Measurements from ENCODE around the gene KCNG2. TPM values are rescaled to one million over a fixed set of nuclear protein-coding genes. Genes with fewer than 3 reads are reported as not detected.
"Not testable (repeated sequence)": the region's sequence is repeated elsewhere in the genome, so short reads cannot be mapped to it uniquely, and the experiment has no call there.

Gene KCNG2
- total RNA-seq, 3 donors from 2014 or later (not counting 1 experiment from before 2014, with no cell fraction given) = not detected

DNA sequence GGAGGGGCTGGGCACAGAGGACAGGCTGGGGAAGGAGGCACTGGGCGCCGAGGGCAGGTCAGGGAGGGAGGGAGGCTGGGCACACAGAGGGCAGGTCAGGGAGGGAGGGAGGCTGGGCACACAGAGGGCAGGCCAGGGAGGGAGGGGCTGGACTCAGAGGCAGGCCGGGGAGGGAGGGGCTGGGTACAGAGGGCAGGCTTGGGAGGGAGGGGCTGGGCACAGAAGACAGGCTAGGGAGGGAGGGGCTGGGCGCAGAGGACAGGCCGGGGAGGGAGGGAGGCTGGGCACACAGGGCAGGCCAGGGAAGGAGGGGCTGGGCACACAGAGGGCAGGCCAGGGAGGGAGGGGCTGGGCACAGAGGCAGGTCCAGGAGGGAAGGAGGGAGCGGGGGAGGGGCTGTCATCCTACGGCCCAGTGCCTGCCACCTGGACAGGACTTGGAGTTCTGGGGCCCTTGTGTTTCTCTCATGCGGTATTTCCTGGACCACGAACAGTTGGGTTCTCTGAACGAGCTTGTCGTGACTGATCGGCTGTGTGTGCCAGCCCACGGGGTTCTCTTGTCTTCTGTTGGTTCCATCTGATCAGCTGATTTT is 46.7 kb upstream of the KCNG2 start:
- ATAC-seq (no peak), DNase-seq (no peak)
- peaks cover 35% of the 10 kb centered on the region for H3K36me3 ChIP-seq (ENCODE audit: control insufficient read depth, insufficient read depth, low read length)
- Mint-ChIP-seq H3K27me3 (ENCODE audit: low read depth in 2 of 2) (no peaks in the 10 kb centered on the region), H3K36me3 (no peaks in the 10 kb centered on the region), H3K4me1 (peaks cover 16 to 19% of the 10 kb centered on the region in 2 donors), H3K9me3 (no peaks in the 10 kb centered on the region), H3K27ac (no peak overlapping the region), H3K4me3 (no peak overlapping the region)
- intact Hi-C loops (cut with micrococcal nuclease) = no loop called here
- no peaks in the 10 kb centered on the region for H3K27me3 ChIP-seq (ENCODE audit: control insufficient read depth, insufficient read depth, low read length)
- 88% methylated on average over 13 of the region's 13 CpGs for WGBS (ENCODE audit: insufficient coverage)
- TF ChIP-seq, protein P1, sequence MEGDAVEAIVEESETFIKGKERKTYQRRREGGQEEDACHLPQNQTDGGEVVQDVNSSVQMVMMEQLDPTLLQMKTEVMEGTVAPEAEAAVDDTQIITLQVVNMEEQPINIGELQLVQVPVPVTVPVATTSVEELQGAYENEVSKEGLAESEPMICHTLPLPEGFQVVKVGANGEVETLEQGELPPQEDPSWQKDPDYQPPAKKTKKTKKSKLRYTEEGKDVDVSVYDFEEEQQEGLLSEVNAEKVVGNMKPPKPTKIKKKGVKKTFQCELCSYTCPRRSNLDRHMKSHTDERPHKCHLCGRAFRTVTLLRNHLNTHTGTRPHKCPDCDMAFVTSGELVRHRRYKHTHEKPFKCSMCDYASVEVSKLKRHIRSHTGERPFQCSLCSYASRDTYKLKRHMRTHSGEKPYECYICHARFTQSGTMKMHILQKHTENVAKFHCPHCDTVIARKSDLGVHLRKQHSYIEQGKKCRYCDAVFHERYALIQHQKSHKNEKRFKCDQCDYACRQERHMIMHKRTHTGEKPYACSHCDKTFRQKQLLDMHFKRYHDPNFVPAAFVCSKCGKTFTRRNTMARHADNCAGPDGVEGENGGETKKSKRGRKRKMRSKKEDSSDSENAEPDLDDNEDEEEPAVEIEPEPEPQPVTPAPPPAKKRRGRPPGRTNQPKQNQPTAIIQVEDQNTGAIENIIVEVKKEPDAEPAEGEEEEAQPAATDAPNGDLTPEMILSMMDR (IDR thresholded peaks at IDR 0.05) = no peak
- no peak overlapping the region for H3K27ac ChIP-seq (ENCODE audit: low read length)
- H3K9me3 ChIP-seq (ENCODE audit: control insufficient read depth, insufficient read depth, low read length) = no peaks in the 10 kb centered on the region
- H3K4me1 ChIP-seq (ENCODE audit: control insufficient read depth, insufficient read depth, low read length) = no peaks in the 10 kb centered on the region
- H3K4me3 ChIP-seq (ENCODE audit: low read length) = no peak overlapping the region

DNA sequence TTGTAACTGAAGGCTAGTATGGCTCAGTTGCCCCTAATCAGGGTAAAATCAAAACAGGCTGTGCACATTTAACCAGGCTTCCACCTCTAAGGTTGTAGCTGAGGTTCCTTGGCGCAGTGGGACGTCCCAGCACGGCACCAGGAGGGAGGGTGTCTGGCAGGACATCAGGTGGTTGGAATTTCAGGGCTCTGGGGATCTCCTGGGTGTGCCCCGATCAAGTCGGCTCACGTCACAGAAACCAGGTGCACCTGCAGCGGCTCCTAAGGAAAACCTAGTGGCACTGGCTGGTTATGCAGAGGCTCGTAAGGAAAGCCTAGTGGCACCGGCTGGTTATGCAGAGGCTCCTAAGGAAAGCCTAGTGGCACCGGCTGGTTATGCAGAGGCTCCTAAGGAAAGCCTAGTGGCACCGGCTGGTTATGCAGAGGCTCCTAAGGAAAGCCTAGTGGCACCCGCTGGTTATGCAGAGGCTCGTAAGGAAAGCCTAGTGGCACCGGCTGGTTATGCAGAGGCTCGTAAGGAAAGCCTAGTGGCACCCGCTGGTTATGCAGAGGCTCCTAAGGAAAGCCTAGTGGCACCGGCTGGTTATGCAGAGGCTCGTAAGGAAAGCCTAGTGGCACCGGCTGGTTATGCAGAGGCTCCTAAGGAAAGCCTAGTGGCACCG is 45.7 kb upstream of the KCNG2 start:
- peaks cover 32% of the 10 kb centered on the region for H3K36me3 ChIP-seq (ENCODE audit: control insufficient read depth, insufficient read depth, low read length)
- WGBS (ENCODE audit: insufficient coverage) = 98% methylated on average over 15 of the region's 20 CpGs

DNA sequence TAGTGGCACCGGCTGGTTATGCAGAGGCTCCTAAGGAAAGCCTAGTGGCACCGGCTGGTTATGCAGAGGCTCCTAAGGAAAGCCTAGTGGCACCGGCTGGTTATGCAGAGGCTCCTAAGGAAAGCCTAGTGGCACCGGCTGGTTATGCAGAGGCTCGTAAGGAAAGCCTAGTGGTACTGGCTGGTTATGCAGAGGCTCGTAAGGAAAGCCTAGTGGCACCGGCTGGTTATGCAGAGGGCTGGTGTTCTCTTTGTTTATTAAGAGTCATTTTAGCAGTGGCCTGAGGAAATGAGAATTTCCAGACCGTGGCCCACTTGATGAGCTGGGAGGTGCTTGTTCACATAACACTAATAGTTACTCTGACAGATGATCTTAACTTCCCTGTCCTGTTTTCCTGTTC is 44.8 kb upstream of the KCNG2 start:
- H3K4me1 Mint-ChIP-seq = peaks cover 16 to 19% of the 10 kb centered on the region in 2 donors
- ATAC-seq; H3K27me3 Mint-ChIP-seq (ENCODE audit: low read depth in 2 of 2); H3K9me3 Mint-ChIP-seq; H3K27ac ChIP-seq (ENCODE audit: low read length); DNase-seq; H3K36me3 Mint-ChIP-seq; H3K4me1 ChIP-seq (ENCODE audit: control insufficient read depth, insufficient read depth, low read length); H3K4me3 Mint-ChIP-seq; intact Hi-C loops (cut with micrococcal nuclease); H3K27me3 ChIP-seq (ENCODE audit: control insufficient read depth, insufficient read depth, low read length); H3K4me3 ChIP-seq (ENCODE audit: low read length); H3K9me3 ChIP-seq (ENCODE audit: control insufficient read depth, insufficient read depth, low read length): not testable (repeated sequence)
- H3K27ac Mint-ChIP-seq = peak overlapping the region in 1 of 2 donors; percentile 23
- 91% methylated on average over 4 of the region's 8 CpGs for WGBS (ENCODE audit: insufficient coverage)
- H3K36me3 ChIP-seq (ENCODE audit: control insufficient read depth, insufficient read depth, low read length) = peaks cover 30% of the 10 kb centered on the region

More for the DNA sequence above, 45.7 kb upstream of the KCNG2 start:
- H3K4me1 Mint-ChIP-seq = peaks cover 16 to 19% of the 10 kb centered on the region in 2 donors
- H3K27me3 Mint-ChIP-seq (ENCODE audit: low read depth in 2 of 2); intact Hi-C loops (cut with micrococcal nuclease); H3K4me3 Mint-ChIP-seq; H3K27ac ChIP-seq (ENCODE audit: low read length); H3K27ac Mint-ChIP-seq; H3K9me3 Mint-ChIP-seq; H3K36me3 Mint-ChIP-seq; DNase-seq; H3K9me3 ChIP-seq (ENCODE audit: control insufficient read depth, insufficient read depth, low read length); H3K4me1 ChIP-seq (ENCODE audit: control insufficient read depth, insufficient read depth, low read length); H3K4me3 ChIP-seq (ENCODE audit: low read length); ATAC-seq; H3K27me3 ChIP-seq (ENCODE audit: control insufficient read depth, insufficient read depth, low read length): not testable (repeated sequence)

DNA sequence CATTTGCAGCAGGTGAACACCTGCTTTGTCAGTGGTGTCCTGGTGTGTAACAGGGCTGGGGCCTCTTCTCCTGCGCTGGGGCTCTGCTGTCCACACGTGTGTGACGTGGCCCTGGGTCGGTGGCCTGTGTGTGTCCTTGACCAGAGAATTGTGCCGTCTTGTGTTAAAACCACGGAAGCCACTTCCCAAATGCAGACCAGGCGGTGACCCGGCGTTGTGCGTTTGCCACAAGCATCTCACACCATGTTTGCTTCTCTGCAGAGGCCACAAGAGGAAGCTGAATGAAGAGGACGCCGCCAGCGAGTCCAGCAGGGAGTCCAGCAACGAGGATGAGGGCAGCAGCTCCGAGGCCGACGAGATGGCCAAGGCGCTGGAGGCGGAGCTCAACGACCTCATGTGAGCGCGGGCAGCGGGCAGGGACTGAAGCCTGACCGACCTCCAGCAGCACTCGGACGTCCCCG is 44.3 kb upstream of the KCNG2 start:
- Mint-ChIP-seq H3K4me1 (peaks cover 16 to 19% of the 10 kb centered on the region in 2 donors), H3K27me3 (ENCODE audit: low read depth in 2 of 2) (no peaks in the 10 kb centered on the region), H3K36me3 (no peaks in the 10 kb centered on the region), H3K27ac (peak overlapping the region in 1 of 2 donors; percentile 23), H3K9me3 (no peaks in the 10 kb centered on the region), H3K4me3 (no peak overlapping the region)
- H3K36me3 ChIP-seq (ENCODE audit: control insufficient read depth, insufficient read depth, low read length) = peaks cover 30% of the 10 kb centered on the region
- no peak overlapping the region for H3K27ac ChIP-seq (ENCODE audit: low read length)
- intact Hi-C loops (cut with micrococcal nuclease) = no loop called here
- WGBS (ENCODE audit: insufficient coverage) = 74% methylated on average over 27 of the region's 27 CpGs
- H3K4me3 ChIP-seq (ENCODE audit: low read length) = no peak overlapping the region
- H3K27me3 ChIP-seq (ENCODE audit: control insufficient read depth, insufficient read depth, low read length) = no peaks in the 10 kb centered on the region
- TF ChIP-seq, protein P1 (IDR thresholded peaks at IDR 0.05) = no peak
- no peaks in the 10 kb centered on the region for H3K9me3 ChIP-seq (ENCODE audit: control insufficient read depth, insufficient read depth, low read length)
- DNase-seq (no peak), ATAC-seq (no peak)
- no peaks in the 10 kb centered on the region for H3K4me1 ChIP-seq (ENCODE audit: control insufficient read depth, insufficient read depth, low read length)

Measured in natural killer cell (primary cell).